K562 (cell line): Measurements from ENCODE around the gene ZDHHC12. TPM values are rescaled to one million over a fixed set of nuclear protein-coding genes. Genes with fewer than 3 reads are reported as not detected.

Source experiments
- ATAC-seq: fragments of 200-7000 bp; cut with Tn5 transposase; 3 replicates; pipeline ENCODE4 v1.9.1; 2020; ENCODE audit warnings: moderate library complexity
- BruUV-seq: library from RNA; stranded (reverse); fragments of 400-500 nt; replicated peaks from 2 replicates; lab custom pipeline; 2021; lab: Mats Ljungman, UMichigan
- CTCF ChIA-PET: fragments of 300-600 bp; formaldehyde crosslinking; extraction: SDS; loops from one replicate; lab custom pipeline; 2021; ENCODE audit warnings: low intra/inter-chr PET ratio; lab: Yijun Ruan, JAX
- POLR2A ChIA-PET: fragments of 300-600, 350-650 bp; sonication (Branson Sonifier 250); formaldehyde crosslinking; extraction: SDS; loops from one replicate; lab custom pipeline; 2021; ENCODE audit warnings: antibody characterized with exemption, inconsistent platforms; lab: Yijun Ruan, JAX
- DNase-seq, 4 experiments: peaks; one replicate each; pipeline versions ENCODE4 v3.0.0 to v3.0.0-alpha.2; 2011 to 2018; ENCODE audit warnings: low spot score in 3 of 4, mixed read lengths in 3 of 4; ENCODE audit errors: extremely low read depth in 1 of 4
- FAIRE-seq: peaks from 2 replicates; lab custom pipeline; 2011; peaks lifted over from hg19 to GRCh38; lab: Jason Lieb, UNC
- H2AFZ ChIP-seq: 2 replicates; pipeline ENCODE4 v1.6.0; 2011; ENCODE audit warnings: low read depth, low read length, control low read depth, inconsistent platforms
- H3K27ac ChIP-seq: fragments of 200-600 bp; 3 replicates; pipeline ENCODE4 v1.8.0; 2011; ENCODE audit warnings: low read depth, mild to moderate bottlenecking, control low read depth, inconsistent platforms, low read length, moderate library complexity, mixed read lengths; ENCODE audit errors: extremely low read depth
- H3K27me3 ChIP-seq, 2 experiments: fragments of 300-600 bp in 1 of 2; 2 replicates in 1 of 2; 3 replicates in 1 of 2; pipeline versions ENCODE4 v1.6.0 to v1.8.0; 2011; ENCODE audit warnings: inconsistent platforms in 2 of 2, low read length in 2 of 2, mild to moderate bottlenecking in 1 of 2, mixed read lengths in 1 of 2, moderate library complexity in 1 of 2; ENCODE audit not compliant: control insufficient read depth in 2 of 2, insufficient read depth in 2 of 2
- H3K36me3 ChIP-seq: fragments of 300-600 bp; 3 replicates; pipeline ENCODE4 v1.8.0; 2011; ENCODE audit warnings: mild to moderate bottlenecking, low read length, inconsistent platforms; ENCODE audit not compliant: control insufficient read depth, insufficient read depth
- H3K4me1 ChIP-seq, 2 experiments: fragments of 200-600 bp in 1 of 2; replicated peaks in 1 of 2; 2 replicates in 1 of 2; 3 replicates in 1 of 2; pipeline versions ENCODE4 v1.5.1 to v1.8.0; 2011; ENCODE audit warnings: inconsistent platforms in 2 of 2, low read length in 2 of 2, mild to moderate bottlenecking in 1 of 2, mixed read lengths in 1 of 2, moderate library complexity in 1 of 2; ENCODE audit not compliant: control insufficient read depth in 2 of 2, insufficient read depth in 2 of 2
- H3K4me2 ChIP-seq: 2 replicates; pipeline ENCODE4 v1.6.1; 2011; ENCODE audit warnings: low read length, control low read depth, inconsistent platforms, mixed read lengths; ENCODE audit not compliant: insufficient read depth
- H3K4me3 ChIP-seq: fragments of 200-600 bp; sonication (generic), shearing (Covaris generic); 2 replicates; pipeline ENCODE4 v1.5.1; 2016; ENCODE audit warnings: control low read depth, inconsistent platforms
- H3K79me2 ChIP-seq: fragments of 200-600 bp; 3 replicates; pipeline ENCODE4 v1.8.0; 2011; ENCODE audit warnings: low read length, inconsistent platforms; ENCODE audit not compliant: control insufficient read depth, insufficient read depth
- H3K9ac ChIP-seq, 2 experiments: 2 replicates each; pipeline versions ENCODE4 v1.6.0 to v1.6.1; 2011; ENCODE audit warnings: low read depth in 2 of 2, low read length in 2 of 2, control low read depth in 1 of 2, inconsistent platforms in 1 of 2, mild to moderate bottlenecking in 1 of 2, mixed read lengths in 1 of 2; ENCODE audit not compliant: insufficient read depth in 1 of 2
- H3K9me1 ChIP-seq: one replicate; pipeline ENCODE4 v1.6.0; 2011; ENCODE audit warnings: inconsistent platforms, mild to moderate bottlenecking, low read length, moderate library complexity; ENCODE audit not compliant: control insufficient read depth, insufficient read depth
- H3K9me3 ChIP-seq: replicated peaks from 2 replicates; pipeline ENCODE4 v1.5.1; 2011; ENCODE audit warnings: low read depth, low read length, inconsistent platforms; ENCODE audit not compliant: control insufficient read depth, insufficient read depth
- H4K20me1 ChIP-seq: replicated peaks from 2 replicates; pipeline ENCODE4 v1.6.1; 2011; ENCODE audit warnings: low read length, inconsistent platforms, mixed read lengths; ENCODE audit not compliant: control insufficient read depth, insufficient read depth
- ASH1L ChIP-seq: fragments of 450-650 bp; IDR thresholded peaks from 2 replicates; pipeline ENCODE4 v1.6.1; 2018; ENCODE audit warnings: borderline replicate concordance, mild to moderate bottlenecking, low read depth; ENCODE audit not compliant: partially characterized antibody
- E2F6 ChIP-seq, 2 experiments: IDR thresholded peaks; 2 replicates each; pipeline ENCODE4 v1.6.1; 2011; ENCODE audit warnings: borderline replicate concordance in 1 of 2, control low read depth in 1 of 2, low read depth in 1 of 2, low read length in 1 of 2, mild to moderate bottlenecking in 1 of 2, mixed read lengths in 1 of 2, moderate library complexity in 1 of 2; ENCODE audit not compliant: insufficient read depth in 1 of 2, insufficient read length in 1 of 2, poor library complexity in 1 of 2, severe bottlenecking in 1 of 2; ENCODE audit errors: extremely low read depth in 1 of 2
- ELF2 ChIP-seq: fragments of 250-450 bp; sonication (Bioruptor Pico); IDR thresholded peaks from 2 replicates; pipeline ENCODE4 v1.5.0; 2021; ENCODE audit warnings: mild to moderate bottlenecking
- HES1 ChIP-seq: fragments of 450-650 bp; IDR thresholded peaks from 2 replicates; pipeline ENCODE4 v1.6.1; 2016; ENCODE audit warnings: low read depth, mild to moderate bottlenecking, moderate library complexity
- MEF2A ChIP-seq: IDR thresholded peaks from 2 replicates; pipeline ENCODE4 v1.6.1; 2011; ENCODE audit warnings: low read depth, mild to moderate bottlenecking, low read length, moderate library complexity; ENCODE audit not compliant: control insufficient read depth
- MYNN ChIP-seq, 2 experiments: sonication (generic); formaldehyde crosslinking in 1 of 2; IDR thresholded peaks; 2 replicates each; pipeline versions ENCODE4 v1.5.0 to v1.6.1; 2016 to 2020; ENCODE audit warnings: antibody characterized with exemption in 1 of 2, missing genetic modification reagents in 1 of 2
- NFATC3 ChIP-seq: fragments of 450-650 bp; IDR thresholded peaks from 2 replicates; pipeline ENCODE4 v1.6.1; 2017; ENCODE audit warnings: mild to moderate bottlenecking
- STAT5B ChIP-seq: fragments of 250-450 bp; sonication (Bioruptor Pico); IDR thresholded peaks from 2 replicates; pipeline ENCODE4 v1.8.0; 2021; ENCODE audit warnings: mild to moderate bottlenecking, inconsistent platforms
- ZNF263 ChIP-seq: sonication (generic); formaldehyde crosslinking; IDR thresholded peaks from 2 replicates; pipeline ENCODE4 v1.8.0; 2022; ENCODE audit warnings: mild to moderate bottlenecking, missing genetic modification reagents, borderline replicate concordance
- ZNF274 ChIP-seq: IDR thresholded peaks from 2 replicates; pipeline ENCODE4 v1.6.1; 2011; ENCODE audit warnings: low read depth, mild to moderate bottlenecking, low read length, moderate library complexity, borderline replicate concordance
- ZNF395 ChIP-seq: fragments of 200-800 bp; sonication (Bioruptor generic); IDR thresholded peaks from 2 replicates; pipeline ENCODE4 v1.6.1; 2017; ENCODE audit warnings: missing genetic modification characterization, missing compliant biosample characterization
- ZNF57 ChIP-seq: fragments of 450-650 bp; formaldehyde crosslinking; IDR thresholded peaks from 2 replicates; pipeline ENCODE4 v1.4.0; 2020; ENCODE audit warnings: mild to moderate bottlenecking, moderate library complexity
- ZNF644 ChIP-seq: fragments of 200-800 bp; sonication (Bioruptor generic); IDR thresholded peaks from 2 replicates; pipeline ENCODE4 v1.6.1; 2016; ENCODE audit warnings: low read depth, missing genetic modification characterization, missing compliant biosample characterization
- WGBS: fragments of 100-300 bp; shearing (Covaris generic); methylation state at CpG from one replicate; pipeline ENCODE4 v1.1.6; 2016; ENCODE audit warnings: low coverage, mixed read lengths; ENCODE audit not compliant: insufficient coverage; ENCODE audit errors: missing lambda C conversion rate; 5-methylcytosine and 5-hydroxymethylcytosine counted together
- in situ Hi-C: fragments of 300-500 bp; cut with MboI; formaldehyde crosslinking; loops from 4 replicates; pipeline ENCODE4 v1.15.0; 2018; ENCODE audit warnings: inconsistent platforms, mixed read lengths
- intact Hi-C: fragments of 100-400 bp; cut with micrococcal nuclease; formaldehyde crosslinking; loops from 2 replicates; pipeline ENCODE4 v1.14.2; 2022
- polyA plus RNA-seq, 8 experiments: library from polyadenylated mRNA; depleted of rRNA in 4 of 8; stranded (reverse) in 5 of 8; unstranded in 3 of 8; fragments of >200 nt; fragmentation: Nextera tagmentation in 2 of 8; fragmentation: Illumina TruSeq in 1 of 8; extraction: Ambion mirVana in 2 of 8; extraction: Trizol in 1 of 8; gene quantifications; 2 replicates each; pipeline versions ENCODE4 v1.2.1 to v1.2.3, GENCODE V29; 2011 to 2014; ENCODE audit warnings: inconsistent platforms in 1 of 8, missing spikeins in 1 of 8
- total RNA-seq, 7 experiments: library from RNA; depleted of rRNA in 6 of 7; stranded (reverse); fragments of >200 nt in 6 of 7; fragmentation: Illumina TruSeq in 2 of 7; extraction: Trizol in 2 of 7; gene quantifications; 2 replicates each; pipeline versions ENCODE4 v1.2.1 to v1.2.3, GENCODE V29; 2011 to 2021; ENCODE audit warnings: low replicate concordance in 1 of 7

Gene ZDHHC12
- total and polyA plus RNA-seq, 9 of the 15 experiments (the other 6 are each of a cell fraction or from before 2014, with no cell fraction given), result 0.21 to 38.0 (median 13.8) TPM

GRCh38 chr9:128703616-128704355 is 20.1 kb downstream of the ZDHHC12 start (continued):
- TF ChIP-seq ZNF274, result no peak
- peak; percentile 39; the same call in 1 of the 2 replicates for TF ChIP-seq ZNF263 (CRISPR knock-in tag)
- TF ChIP-seq, all 486 proteins: peak for 15

- FAIRE-seq (no peak), DNase-seq (peak; percentile 68 to 83 (median 76)), ATAC-seq (peak; percentile 47)
- CTCF ChIA-PET, result interaction anchor here (0.8 kb wide), 1 partner anchor 227 kb away, joined by 3 read pairs; no protein-coding TSS in a partner anchor
- peaks cover 41% of the 10 kb centered on the region; the same call in 2 of the 3 replicates for H3K36me3 ChIP-seq
- H3K27me3 ChIP-seq, result no peaks in the 10 kb centered on the region
- WGBS, result under 1% methylated on average over 22 of the region's 55 CpGs
- H4K20me1 ChIP-seq, result no peaks in the 10 kb centered on the region
- H3K4me3 ChIP-seq, result peak overlapping the region; percentile 69
- no peaks in the 10 kb centered on the region for H3K9me1 ChIP-seq
- peak overlapping the region; percentile 71 for H3K27ac ChIP-seq
- intact Hi-C loops, result loop anchor here (5.0 kb wide), 1 partner anchor 56 kb away; no protein-coding TSS in a partner anchor
- in situ Hi-C loops, result no loop called here
- H3K9me3 ChIP-seq, result no peaks in the 10 kb centered on the region
- H3K79me2 ChIP-seq, result peaks cover 24% of the 10 kb centered on the region
- H3K9ac ChIP-seq, result peak overlapping the region; percentile 87 to 96
- H2AFZ ChIP-seq, result peak overlapping the region; percentile 93
- peak overlapping the region; percentile 82 for H3K4me2 ChIP-seq
- peaks cover 9 to 43% of the 10 kb centered on the region in 2 experiments for H3K4me1 ChIP-seq
- POLR2A ChIA-PET, result interaction anchor here (0.5 to 2.3 kb wide), 3 partner anchors 9 to 332 kb away, joined by 3 to 9 read pairs (median 3); no protein-coding TSS in a partner anchor
- BruUV-seq, result no TSS peak
- TF ChIP-seq ZNF395 (CRISPR knock-in tag), result no peak
- TF ChIP-seq ZNF644 (tag), result no peak
- TF ChIP-seq MYNN (IDR thresholded peaks at IDR 0.05), result no peak
- no peak for TF ChIP-seq MYNN (CRISPR knock-in tag; IDR thresholded peaks at IDR 0.05)
- TF ChIP-seq MEF2A, result no peak
- no peak for TF ChIP-seq ELF2
- peak in 1 of 2 experiments; percentile 53 for TF ChIP-seq E2F6 (IDR thresholded peaks at IDR 0.05; ENCODE audit: borderline replicate concordance in 1 of 2, extremely low read depth in 1 of 2, insufficient read depth in 1 of 2, insufficient read length in 1 of 2, low read depth in 1 of 2, low read length in 1 of 2, poor library complexity in 1 of 2, severe bottlenecking in 1 of 2)
- no peak for TF ChIP-seq STAT5B
- no peak for TF ChIP-seq ZNF57 (CRISPR knock-in tag)
- no peak for TF ChIP-seq NFATC3
- no peak for TF ChIP-seq ASH1L
- no peak for TF ChIP-seq HES1
Measured at GRCh38 chr9:128702949-128703615, 20.8 kb downstream of the ZDHHC12 start.
